ACC112 (cell line): Measurements from ENCODE around the gene GRK5.
A peak's percentile ranks its signal among the peaks of the same experiment; 100 is the strongest.

Experiments used
- H2AFZ ChIP-seq: fragments of 200-600 bp; sonication (generic); one replicate; pipeline ENCODE4 v1.6.0; 2017; ENCODE audit warnings: antibody characterized with exemption, low read length; ENCODE audit not compliant: unreplicated experiment
- H3K27ac ChIP-seq: fragments of 200-600 bp; sonication (generic); 2 replicates; pipeline ENCODE4 v1.5.1; 2014; ENCODE audit warnings: low read depth, mild to moderate bottlenecking, antibody characterized with exemption, low read length, moderate library complexity
- H3K27me3 ChIP-seq: fragments of 200-600 bp; sonication (generic); 2 replicates; pipeline ENCODE4 v1.6.1; 2014; ENCODE audit warnings: mild to moderate bottlenecking, antibody characterized with exemption, low read length, moderate library complexity, mixed read lengths; ENCODE audit not compliant: insufficient read depth
- H3K36me3 ChIP-seq: fragments of 200-600 bp; sonication (generic); 2 replicates; pipeline ENCODE4 v1.6.1; 2016; ENCODE audit warnings: mild to moderate bottlenecking, antibody characterized with exemption, low read length, moderate library complexity, mixed read lengths; ENCODE audit not compliant: insufficient read depth
- H3K4me1 ChIP-seq: fragments of 200-600 bp; sonication (generic); one replicate; pipeline ENCODE4 v1.6.1; 2016; ENCODE audit warnings: low read length, mixed read lengths; ENCODE audit not compliant: insufficient read depth, unreplicated experiment, control insufficient read depth
- H3K4me3 ChIP-seq: fragments of 200-600 bp; sonication (generic); 2 replicates; pipeline ENCODE4 v1.5.1; 2014; ENCODE audit warnings: mild to moderate bottlenecking, low read depth, low read length
- H3K79me2 ChIP-seq: fragments of 200-600 bp; sonication (generic); one replicate; pipeline ENCODE4 v1.6.0; 2016; ENCODE audit warnings: low read length; ENCODE audit not compliant: control insufficient read depth, unreplicated experiment, insufficient read depth

The GRK5 gene

DNA sequence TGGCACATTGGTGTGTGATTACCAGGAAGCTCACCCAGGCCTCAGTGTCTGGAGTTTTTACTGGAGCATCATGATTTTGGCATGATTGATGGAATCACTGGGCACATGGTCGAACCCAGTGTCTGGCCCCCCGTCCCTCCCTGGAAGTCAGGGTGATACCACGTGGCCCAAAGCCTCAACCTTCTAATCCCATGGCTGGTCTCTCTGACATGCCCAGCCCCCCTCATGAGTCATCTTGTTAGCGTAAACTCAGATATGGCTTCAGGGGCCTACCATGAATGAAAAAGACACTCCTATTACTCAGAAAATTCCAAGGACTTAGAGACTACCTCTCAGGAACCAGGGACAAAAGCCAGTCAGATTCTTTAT lies 109.3 kb downstream of the GRK5 start:
- Histone ChIP-seq H3K79me2 (no peaks in the 10 kb centered on the region), H2AFZ (no peak overlapping the region), H3K27me3 (no peaks in the 10 kb centered on the region), H3K27ac (peak overlapping the region; percentile 88), H3K4me1 (peaks cover 34% of the 10 kb centered on the region), H3K36me3 (no peaks in the 10 kb centered on the region), H3K4me3 (peak overlapping the region; percentile 29; the same call in 1 of the 2 replicates)

DNA sequence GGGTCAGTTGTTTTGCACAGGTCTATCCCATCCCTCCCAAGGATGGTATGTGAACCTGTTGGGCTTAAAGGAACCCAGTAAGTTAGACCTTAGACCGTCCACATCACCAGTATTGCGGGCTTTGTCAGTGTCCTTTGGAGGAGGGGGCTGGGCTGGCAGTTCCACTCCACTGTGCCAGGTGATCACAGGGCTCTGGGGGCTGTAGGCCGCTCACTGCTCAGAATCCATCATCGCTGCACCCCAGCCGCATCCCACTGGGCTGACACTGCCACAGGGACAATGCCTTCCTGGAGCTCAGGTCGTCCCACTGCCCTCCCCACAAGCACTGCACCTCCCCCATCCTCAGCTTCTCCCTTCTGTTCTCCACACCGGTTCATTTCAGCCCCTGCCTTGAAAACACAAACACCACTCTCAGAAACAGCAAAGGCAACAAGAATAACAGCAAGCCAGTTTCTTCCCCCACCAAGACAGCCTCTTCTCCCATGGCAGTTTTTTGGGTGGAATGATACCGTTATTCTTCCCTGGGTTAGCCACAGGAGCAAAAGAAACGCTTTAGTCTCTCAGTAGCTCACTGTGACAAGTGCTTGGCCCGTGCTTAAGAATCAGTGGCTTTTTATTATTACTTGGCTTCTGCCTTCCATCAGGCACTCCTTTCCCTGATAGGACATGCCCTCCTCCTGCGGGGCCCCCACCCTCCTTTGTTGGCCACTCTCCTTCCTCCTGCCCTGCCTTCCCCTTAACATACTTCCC lies 111.2 kb downstream of the GRK5 start:
- Histone ChIP-seq H3K79me2 (no peaks in the 10 kb centered on the region), H3K27me3 (no peaks in the 10 kb centered on the region), H3K36me3 (no peaks in the 10 kb centered on the region), H3K4me3 (no peak overlapping the region), H2AFZ (no peak overlapping the region), H3K27ac (no peak overlapping the region), H3K4me1 (peaks cover 34% of the 10 kb centered on the region)

DNA sequence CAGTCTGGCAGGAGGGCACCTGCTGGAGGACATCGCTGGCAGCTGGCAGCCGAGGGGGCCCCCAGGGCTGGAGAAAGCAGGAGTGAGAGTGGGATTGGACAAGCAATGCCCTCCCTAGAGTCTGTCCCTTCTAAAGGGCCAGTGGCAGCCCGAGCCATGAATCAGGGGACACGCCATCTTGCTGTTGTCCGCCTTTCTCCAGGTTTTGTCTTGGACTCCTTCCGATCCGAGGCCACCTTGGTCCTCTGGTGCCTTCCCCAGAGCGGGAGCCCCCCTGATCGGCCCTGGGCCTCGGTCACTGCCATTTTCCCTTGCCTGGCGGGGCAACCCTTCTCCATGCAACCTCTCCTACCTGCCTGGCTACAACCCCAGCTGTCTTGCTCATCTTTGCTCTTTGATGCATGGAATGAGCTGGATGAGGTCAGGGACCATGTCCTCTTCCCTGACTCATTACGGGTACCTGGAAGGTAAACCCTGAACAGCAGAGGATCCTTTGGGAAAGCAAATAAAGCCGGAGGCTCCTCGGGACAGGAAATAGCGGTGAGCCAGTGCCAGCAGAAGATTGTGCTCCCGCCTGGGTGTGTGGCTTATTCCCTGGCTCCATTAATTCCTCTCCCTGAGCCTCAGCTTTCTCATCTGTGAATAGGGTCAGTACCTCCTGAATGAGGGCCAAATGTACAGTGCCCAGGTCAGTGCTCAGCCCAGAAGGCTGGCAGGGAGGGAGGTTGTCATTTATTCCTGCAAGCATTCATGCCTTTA lies 112.0 kb downstream of the GRK5 start:
- Histone ChIP-seq H2AFZ (no peak overlapping the region), H3K27me3 (no peaks in the 10 kb centered on the region), H3K4me3 (no peak overlapping the region), H3K79me2 (no peaks in the 10 kb centered on the region), H3K27ac (no peak overlapping the region), H3K4me1 (peaks cover 34% of the 10 kb centered on the region), H3K36me3 (no peaks in the 10 kb centered on the region)

DNA sequence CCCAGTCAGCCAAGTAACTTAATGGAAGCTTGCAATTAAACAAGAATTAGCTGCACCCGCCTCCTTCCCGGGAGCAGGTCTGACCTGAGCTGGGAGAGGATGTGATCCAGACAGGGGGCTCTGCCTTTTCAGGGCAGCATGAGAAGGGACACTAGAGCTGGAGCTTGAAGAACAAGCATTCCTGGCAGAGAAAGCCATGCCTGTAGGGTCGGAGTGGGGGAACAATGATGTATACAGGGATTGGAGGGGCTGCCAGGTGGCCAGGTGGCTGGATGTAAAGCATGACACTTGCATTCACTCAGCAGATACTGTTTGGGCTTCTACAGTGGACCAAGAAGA lies 112.5 kb downstream of the GRK5 start:
- Histone ChIP-seq H3K4me1 (peaks cover 30% of the 10 kb centered on the region), H3K27me3 (no peaks in the 10 kb centered on the region), H3K36me3 (no peaks in the 10 kb centered on the region), H2AFZ (no peak overlapping the region), H3K79me2 (no peaks in the 10 kb centered on the region), H3K4me3 (no peak overlapping the region), H3K27ac (no peak overlapping the region)

DNA sequence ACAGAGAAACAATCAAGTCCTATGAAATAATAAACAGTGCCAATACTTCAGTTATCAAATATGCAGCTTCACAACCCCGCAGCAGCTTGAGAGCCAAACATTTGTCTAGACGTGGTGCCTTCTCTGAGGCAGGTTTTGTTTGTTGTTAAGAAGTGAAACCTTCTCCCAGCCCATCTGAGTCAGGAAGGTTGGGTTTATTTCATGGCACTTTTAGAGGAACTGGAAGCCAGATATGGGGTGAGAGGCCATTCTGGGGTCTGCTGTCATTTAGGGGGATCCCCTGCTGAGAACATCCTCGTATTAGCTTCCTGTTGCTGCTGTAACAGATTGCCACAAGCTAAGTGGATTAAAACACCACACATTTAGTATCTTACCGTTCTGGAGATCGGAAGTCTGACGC lies 113.6 kb downstream of the GRK5 start:
- Histone ChIP-seq H3K4me1 (peaks cover 19% of the 10 kb centered on the region), H2AFZ (no peak overlapping the region), H3K27me3 (no peaks in the 10 kb centered on the region), H3K27ac (no peak overlapping the region), H3K79me2 (no peaks in the 10 kb centered on the region), H3K4me3 (no peak overlapping the region), H3K36me3 (no peaks in the 10 kb centered on the region)

DNA sequence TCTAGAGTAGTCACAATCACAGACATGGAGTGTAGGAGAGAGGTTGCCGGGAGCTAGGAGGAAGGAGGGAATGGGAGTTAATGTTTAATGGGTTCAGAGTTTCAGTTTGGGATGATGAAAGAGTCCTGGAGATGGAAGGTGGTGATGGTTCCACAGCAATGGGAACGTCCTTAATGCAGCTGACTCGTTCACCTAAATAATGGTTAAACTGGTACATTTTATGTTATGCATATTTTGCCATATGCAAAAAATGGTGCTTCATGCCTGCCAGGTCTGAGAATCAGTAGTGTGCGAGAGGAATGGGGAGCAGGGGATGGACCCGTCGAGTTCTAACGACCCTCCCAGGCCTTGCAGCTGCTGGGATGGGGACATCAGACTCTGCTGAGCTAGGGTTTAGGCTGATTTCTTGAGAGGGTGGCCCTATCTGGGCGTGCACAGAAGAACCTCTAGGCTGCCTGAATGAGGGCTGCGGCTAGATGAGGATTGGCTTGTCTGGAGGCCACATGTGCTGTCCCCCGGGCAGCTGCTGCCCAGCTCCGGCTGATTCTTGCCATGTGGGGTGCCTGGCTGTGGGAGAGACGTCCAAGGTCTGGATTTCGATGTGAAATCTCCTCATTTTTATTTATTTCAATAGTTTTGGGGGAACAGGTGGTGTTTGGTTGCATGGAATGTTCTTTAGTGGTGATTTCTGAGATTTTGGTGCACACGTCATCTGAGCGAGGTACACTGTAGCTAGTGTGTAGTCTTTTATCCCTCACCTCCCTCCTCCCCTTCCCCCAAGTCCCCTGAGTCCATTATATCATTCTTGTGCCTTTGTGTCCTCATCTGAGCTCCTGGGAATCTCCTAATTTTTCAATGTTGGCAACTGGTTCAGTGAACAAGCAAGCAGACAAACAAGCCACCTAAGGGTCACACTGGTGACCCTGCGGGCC lies 116.0 kb downstream of the GRK5 start:
- Histone ChIP-seq H3K36me3 (no peaks in the 10 kb centered on the region), H3K4me3 (no peak overlapping the region), H3K27me3 (no peaks in the 10 kb centered on the region), H2AFZ (no peak overlapping the region), H3K4me1 (no peaks in the 10 kb centered on the region), H3K79me2 (no peaks in the 10 kb centered on the region), H3K27ac (no peak overlapping the region)

DNA sequence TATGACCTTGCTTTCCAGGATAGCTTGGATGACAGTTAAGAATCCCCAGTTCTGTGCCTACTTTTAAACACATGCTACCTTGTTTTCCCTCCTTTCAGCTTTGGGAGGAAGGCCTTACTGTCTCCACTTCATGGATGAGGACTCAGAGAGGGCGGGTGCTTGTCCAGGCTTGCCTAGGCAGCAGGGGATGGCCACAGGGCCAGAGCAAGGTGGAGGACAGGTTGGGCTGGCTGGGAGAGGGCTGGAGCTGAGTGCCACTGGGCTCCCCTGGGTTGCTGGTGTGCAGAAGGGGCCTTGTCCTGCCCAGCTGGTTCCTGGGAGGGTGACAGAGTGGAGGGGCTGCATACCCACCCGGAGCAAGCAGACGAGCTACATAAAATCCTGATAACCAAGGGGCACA lies 117.8 kb downstream of the GRK5 start:
- Histone ChIP-seq H3K27ac (no peak overlapping the region), H3K4me1 (no peaks in the 10 kb centered on the region), H3K27me3 (no peaks in the 10 kb centered on the region), H3K36me3 (no peaks in the 10 kb centered on the region), H3K79me2 (no peaks in the 10 kb centered on the region), H2AFZ (no peak overlapping the region), H3K4me3 (no peak overlapping the region)

DNA sequence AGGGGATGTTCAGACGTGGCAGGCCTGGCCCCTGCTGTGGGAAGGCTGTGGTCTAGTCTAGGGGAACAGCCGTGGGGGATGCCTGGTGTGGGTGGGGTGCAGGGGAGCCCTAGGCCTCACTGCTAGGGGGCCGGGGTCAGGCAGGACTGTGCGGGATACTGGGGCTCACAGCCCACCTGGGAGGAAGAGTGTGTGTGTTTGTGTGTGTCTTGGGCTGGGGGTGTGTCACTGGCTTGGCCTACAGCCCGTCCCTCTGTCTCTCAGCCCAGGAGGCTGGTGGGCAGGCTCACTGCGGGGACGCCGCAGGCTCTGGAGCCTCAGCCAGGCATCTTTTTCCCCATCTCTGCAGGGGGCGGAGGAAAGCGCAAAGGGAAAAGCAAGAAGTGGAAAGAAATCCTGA lies 118.8 kb downstream of the GRK5 start:
- H3K27ac ChIP-seq: no peak overlapping the region

DNA sequence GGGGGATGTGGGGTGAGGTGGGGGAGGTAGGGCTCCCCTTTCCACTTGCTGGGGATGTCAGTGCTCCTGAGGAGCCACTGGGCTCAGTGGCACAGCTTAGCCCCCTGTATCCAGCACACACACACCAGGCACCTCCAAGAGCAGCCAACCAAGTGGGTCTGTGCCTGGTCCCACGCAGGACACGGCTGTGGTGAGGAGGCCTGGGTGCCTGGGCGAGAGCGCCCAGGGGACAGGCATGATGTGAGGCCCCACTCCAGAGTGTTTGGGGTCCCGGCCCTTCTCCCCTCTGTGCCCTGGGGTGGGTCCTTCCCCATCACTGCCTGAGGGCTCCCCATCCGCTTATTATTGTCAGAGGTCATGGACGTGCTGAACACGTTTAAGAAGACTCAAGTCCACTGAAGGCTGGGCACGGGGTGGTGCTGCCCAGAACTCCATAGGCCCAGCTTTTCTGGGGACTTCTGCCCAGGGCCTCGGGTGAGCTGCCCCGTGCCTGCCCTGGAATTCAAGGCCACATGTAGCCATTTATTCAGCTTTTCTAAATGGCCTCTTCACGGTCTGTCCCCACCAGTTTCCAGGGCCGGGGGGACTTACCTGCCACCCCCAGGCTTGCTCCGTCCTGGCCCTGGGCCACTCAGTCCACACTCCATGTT lies 119.8 kb downstream of the GRK5 start:
- Histone ChIP-seq H3K27ac (no peak overlapping the region), H3K79me2 (no peaks in the 10 kb centered on the region), H3K4me3 (no peak overlapping the region), H3K36me3 (no peaks in the 10 kb centered on the region), H3K4me1 (no peaks in the 10 kb centered on the region), H2AFZ (no peak overlapping the region), H3K27me3 (no peaks in the 10 kb centered on the region)

More for the DNA sequence above, 118.8 kb downstream of the GRK5 start:
- no peak overlapping the region for H2AFZ ChIP-seq
- H3K36me3 ChIP-seq: no peaks in the 10 kb centered on the region
- H3K4me1 ChIP-seq: no peaks in the 10 kb centered on the region
- no peaks in the 10 kb centered on the region for H3K27me3 ChIP-seq
- no peak overlapping the region for H3K4me3 ChIP-seq
- no peaks in the 10 kb centered on the region for H3K79me2 ChIP-seq

DNA sequence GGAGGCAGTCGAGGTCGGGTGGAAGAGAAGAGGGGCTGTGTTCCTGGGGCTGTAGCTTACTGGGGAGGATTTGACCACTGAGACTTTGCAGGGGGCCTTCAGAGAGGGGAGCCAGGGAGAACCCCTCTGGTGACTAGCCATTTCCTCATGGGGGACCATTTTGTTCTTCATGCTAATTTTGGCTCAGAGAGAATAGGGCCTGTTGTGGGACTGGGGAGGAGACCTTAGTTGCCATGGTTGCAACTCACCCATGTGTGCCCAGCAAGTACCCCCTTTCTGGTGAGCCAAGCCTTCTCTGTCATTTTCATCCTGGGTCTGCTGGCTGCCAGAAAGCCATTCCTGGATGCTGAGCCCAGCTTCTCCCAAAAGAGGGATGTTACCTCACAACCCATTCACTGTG lies 120.9 kb downstream of the GRK5 start:
- H3K27me3 ChIP-seq: no peaks in the 10 kb centered on the region
- H3K79me2 ChIP-seq: no peaks in the 10 kb centered on the region
- no peak overlapping the region for H3K27ac ChIP-seq
- no peak overlapping the region for H2AFZ ChIP-seq
- peaks cover 5% of the 10 kb centered on the region for H3K4me1 ChIP-seq
- no peaks in the 10 kb centered on the region for H3K36me3 ChIP-seq
- no peak overlapping the region for H3K4me3 ChIP-seq
